HG03520 (cell line): ENCODE results near the gene DNHD1.

Experiments used
- ATAC-seq: cut with Tn5 transposase; IDR thresholded peaks from one replicate; pipeline ENCODE4 v1.9.1; 2021; ENCODE audit warnings: mild to moderate bottlenecking, moderate library complexity; ENCODE audit not compliant: unreplicated experiment

Gene DNHD1

DNA sequence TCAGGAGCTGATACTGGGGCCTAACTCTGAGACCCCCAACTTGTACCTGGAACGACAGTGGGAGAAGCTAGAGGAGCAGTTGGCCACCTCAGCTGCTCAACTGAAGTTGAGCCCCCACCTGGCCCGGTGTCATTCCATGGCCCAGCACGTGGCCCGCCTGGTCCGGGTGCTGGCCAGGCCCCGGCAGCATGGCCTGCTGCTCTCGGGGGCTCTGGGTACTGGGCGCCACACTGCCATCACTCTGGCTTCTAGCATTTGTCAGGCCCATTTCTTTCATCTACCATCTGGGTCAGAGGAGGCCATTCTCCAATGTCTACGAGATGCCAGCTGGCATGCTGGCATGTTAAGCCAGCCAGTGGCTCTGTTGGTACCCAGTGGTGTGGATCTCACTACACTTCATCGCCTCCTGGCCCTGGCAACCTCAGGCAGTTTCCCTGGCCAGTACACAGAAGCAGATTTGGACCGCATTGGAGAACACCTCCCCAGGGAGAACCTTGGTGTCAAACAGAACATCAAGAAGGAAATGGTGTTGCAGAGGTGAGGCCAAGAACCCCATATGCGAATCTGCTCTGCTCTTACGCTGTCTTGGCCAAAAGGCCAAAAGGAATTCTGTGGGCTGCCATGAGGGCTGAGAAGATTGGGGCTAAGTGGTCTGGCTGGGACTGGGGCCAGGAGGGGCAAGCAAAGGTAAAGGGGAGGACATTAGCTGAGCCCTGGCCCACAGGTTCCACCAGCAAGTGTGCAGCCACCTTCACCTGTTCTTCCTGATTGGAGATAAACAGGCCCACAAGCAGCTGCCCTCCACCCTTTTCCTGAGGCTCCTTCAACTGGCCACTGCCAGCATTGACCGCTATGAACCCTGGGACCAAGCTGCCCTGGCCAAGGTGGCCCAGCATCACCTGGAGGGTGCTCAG lies 60.9 kb downstream of the DNHD1 start:
- no peak for ATAC-seq

- ATAC-seq: no peak
Measured at GRCh38 chr11:6559369-6559768, 62.3 kb downstream of the DNHD1 start.

- ATAC-seq: no peak
Measured at GRCh38 chr11:6561288-6561687, 64.2 kb downstream of the DNHD1 start.

GRCh38 chr11:6563121-6563619 lies 66.1 kb downstream of the DNHD1 start:
- no peak for ATAC-seq

DNA sequence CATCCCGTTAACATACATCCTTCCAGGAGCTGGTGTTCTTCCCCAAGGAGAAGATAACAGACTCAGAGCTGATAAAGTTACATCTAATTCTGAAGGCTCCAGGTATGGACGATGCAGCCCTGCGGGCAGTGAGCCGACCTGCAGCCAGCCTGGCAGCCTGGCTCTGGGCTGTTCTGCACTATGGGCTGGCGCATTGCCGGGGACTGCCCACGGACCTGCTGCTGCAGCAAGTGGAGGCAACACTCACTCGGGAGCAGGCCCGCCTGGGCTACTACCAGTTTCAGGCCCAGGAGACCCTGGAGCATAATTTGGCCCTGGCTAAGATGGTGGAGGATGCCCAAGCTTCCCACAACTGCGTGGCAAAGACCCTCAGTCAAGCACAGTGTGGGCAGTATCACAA lies 66.6 kb downstream of the DNHD1 start:
- ATAC-seq: no peak

DNA sequence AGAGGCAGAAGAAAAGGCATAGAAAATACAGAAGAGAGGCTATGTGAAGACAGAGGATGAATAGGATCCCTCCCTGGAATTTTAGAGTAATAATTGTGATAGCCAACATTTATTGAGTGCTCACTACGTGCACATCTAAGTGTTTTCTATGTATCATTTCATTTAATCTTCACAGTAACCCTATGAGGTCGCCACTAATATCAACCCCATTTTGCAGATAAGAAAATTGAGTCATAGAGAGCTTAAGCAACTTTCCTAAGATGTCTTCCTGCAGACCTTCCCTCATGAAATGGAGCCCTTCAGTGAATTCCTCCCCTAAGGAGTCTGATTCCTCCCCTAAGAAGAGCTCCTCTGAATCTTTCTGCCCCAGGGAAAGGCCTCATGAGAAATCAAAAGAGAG lies 68.2 kb downstream of the DNHD1 start:
- no peak for ATAC-seq

- ATAC-seq: no peak
Measured at GRCh38 chr11:6565988-6566703, 69.1 kb downstream of the DNHD1 start.

- ATAC-seq: no peak
Measured at GRCh38 chr11:6566704-6567370, 69.8 kb downstream of the DNHD1 start.

GRCh38 chr11:6567371-6567745 lies 70.3 kb downstream of the DNHD1 start:
- no peak for ATAC-seq

DNA sequence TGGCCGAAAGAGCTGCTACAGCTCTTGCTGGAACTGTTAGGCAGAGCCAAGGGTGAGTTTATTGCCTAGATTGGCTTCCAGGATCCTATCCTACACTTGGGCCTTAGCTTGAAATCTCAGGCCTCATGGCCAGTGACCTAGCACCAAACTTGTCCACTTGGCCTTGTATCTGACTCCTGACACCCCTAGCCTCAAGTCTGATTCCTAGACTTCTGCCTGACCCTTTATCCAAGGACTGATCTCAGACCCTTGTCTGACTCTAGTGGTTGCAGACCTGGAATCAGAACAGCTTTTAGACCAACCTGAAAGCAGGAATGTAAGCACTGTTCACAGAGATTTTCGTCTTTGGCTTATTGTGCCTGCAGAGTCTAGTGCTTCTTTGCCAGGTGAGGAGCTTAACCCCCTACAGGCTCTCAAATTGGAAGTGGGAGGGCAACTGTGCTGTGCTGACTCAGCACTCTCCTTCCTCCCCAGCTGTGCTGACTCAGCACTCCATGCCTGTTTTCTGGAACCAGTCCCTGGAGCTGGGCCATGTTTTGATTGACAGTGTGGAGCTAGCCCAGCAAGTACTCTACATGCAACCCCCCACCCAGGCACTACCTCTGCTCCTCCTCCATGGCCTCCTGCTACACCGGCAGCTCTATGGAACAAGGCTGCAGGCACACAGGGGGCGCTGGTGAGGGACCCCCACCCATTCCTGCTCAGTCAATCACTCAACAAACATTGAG lies 71.3 kb downstream of the DNHD1 start:
- no peak for ATAC-seq

GRCh38 chr11:6569706-6570105 lies 72.6 kb downstream of the DNHD1 start:
- ATAC-seq: no peak

DNA sequence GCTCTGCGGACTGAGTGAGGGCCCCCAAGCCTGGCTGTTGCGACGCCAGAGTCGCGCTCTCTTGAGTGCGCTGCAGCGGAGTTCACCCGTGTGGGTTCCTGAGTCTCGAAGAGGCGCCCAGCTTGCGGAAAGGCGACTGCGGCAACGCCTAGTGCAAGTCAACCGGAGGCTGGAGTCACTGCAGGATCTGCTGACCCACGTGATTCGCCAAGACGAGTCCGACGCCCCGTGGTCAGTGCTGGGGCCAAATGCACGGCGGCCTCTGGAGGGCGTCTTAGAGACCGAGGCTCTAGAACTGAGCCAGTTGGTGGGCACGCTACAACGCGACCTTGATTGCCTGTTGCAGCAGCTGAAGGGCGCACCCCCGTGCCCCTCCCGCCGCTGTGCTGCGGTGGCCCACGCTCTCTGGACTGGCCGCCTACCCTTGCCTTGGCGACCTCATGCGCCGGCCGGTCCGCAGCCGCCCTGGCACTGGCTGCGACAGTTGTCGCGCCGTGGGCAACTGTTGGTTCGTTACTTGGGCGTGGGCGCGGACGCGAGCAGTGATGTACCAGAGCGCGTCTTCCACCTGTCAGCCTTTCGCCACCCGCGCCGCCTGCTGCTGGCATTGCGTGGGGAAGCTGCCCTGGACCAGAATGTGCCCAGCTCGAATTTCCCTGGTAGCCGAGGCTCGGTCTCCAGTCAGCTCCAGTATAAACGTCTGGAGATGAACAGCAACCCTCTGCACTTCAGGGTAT lies 73.8 kb downstream of the DNHD1 start:
- no peak for ATAC-seq

- no peak for ATAC-seq
Measured at GRCh38 chr11:6571434-6572008, 74.4 kb downstream of the DNHD1 start.

DNA sequence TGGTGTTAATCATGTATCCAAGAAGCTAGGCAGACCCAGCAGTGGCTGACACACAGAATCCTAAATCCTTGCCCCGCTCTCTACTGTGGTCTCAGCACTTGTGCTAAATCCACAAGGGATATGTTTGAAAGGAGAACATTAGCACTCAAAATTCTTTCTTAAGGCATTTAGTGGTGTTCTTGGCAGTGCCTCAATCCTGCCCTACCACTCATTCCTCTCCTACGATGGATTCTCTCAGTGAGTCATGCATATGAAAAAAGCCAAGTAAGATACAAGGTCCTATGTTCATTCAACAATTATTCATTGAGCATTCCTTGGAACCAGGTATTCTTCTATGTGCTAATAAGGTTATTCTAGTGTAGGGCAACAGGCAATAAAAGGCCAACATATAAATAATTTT lies 75.1 kb downstream of the DNHD1 start:
- ATAC-seq: no peak

DNA sequence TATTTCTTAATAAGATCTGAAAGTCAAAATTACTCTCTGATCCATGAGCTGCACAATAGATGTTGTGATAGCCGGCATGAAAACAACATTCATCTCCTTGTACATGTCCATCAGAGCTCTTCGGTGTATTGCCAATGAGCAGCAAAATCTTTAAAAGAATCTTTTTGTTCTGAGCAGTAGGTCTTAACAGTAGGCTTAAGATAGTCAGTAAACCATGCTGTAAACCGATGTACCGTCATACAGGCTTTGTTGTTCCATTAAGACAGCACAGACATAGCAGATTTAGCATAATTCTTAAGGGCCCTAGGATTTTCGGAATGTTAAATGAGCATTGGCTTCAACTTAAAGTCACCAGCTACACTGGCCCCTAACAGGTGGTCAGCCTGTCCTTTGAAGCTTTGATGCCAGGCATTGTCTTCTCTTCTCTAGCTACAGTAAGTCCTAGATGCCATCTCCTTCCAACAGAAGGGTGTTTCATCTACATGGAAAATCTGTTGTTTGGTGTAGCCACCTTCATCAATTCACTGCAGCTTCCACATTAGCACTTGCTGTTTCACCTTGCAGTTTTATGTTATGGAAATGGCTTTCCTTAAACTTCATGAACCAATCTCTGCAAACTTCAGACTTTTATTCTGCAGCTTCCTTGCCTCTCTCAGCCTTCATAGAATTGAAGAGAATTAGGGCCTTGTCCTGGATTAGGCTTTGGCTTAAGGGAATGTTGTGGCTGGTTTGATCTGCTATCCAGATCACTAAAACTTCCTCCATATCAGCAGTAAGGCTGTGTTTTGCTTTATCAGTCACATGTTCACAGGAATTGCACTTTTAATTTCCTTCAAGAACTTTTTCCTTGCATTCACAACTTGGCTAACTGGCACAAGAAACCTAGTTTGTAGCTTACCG lies 78.0 kb downstream of the DNHD1 start:
- no peak for ATAC-seq

DNA sequence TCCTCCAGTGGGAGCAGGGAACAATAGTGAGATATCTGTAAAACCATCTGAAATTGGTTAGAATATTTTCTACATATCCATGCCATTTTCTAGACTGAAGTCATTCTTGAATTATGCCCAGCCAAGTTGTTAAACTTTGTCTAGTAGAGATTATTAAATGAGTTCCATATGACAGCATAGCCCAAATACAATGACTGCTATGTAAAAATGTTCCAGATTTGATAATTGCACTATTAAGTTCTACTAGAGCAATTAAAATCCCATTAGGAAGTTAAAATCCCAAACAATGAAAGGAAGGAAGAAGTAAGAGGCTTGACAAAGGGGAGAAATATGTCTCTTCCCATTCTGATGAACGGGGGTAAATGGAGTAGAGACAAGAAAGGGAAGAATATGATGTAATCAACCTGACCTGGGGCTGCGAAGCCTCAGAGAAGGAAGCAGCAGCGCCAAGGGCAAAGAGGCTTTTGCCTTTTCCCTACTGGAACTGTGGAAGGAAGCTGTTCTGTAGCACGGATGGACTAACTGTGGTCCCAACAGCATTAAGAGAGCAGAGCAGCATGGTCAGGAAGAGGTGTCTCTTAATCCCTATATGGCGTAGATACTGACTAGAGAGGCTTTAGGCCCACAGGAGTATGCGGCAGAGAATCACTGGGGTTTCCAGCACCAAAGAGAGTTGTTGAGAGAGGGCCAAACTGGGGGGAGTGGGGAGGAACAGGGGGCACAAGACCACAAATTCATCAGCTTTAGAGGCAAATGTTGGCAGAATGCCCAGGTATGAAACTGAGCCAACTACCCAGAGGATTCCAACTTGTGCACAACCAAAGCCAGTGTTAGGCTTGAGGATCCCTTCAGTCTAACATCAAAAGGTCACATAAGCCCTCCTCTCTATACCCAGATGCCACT lies 79.6 kb downstream of the DNHD1 start:
- no peak for ATAC-seq

DNA sequence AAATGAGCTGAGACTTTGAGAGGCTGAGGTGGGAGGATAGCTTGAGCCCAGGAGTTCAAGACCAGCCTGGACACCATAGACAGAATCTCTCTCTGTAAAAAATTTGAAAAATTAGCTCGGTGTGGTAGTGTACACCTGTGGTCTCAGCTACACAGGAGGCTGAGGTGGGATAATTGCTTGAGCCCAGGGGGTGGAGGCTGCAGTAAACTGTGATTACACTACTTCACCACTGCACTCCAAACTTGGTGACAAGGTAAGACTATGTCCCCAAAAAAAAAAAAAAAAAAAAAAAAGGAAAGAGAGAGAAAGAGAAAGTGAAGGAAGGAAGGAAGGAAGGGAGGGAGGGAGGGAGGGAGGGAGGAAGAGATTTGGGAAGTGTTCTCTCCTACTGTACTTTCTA lies 81.1 kb downstream of the DNHD1 start:
- ATAC-seq: no peak

- ATAC-seq: no peak
Measured at GRCh38 chr11:6579681-6580080, 82.6 kb downstream of the DNHD1 start.
